Activated CD8-positive, alpha-beta memory T cell treated with anti-CD3 and anti-CD28 coated beads, Interleukin-2, amount 50 U/mL, for 1 hour (primary cell): ENCODE results near the gene CRYBG2.
"Not testable (repeated sequence)": the region's sequence is repeated elsewhere in the genome, so short reads cannot be mapped to it uniquely, and the experiment has no call there.

Source experiments
- DNase-seq: peaks from one replicate; pipeline ENCODE4 v3.0.0-alpha.2; 2020; ENCODE audit errors: extremely low read depth

The CRYBG2 gene

GRCh38 chr1:26293911-26294463 is 59.9 kb downstream of the CRYBG2 start:
- no peak for DNase-seq

GRCh38 chr1:26292735-26293134 is 61.2 kb downstream of the CRYBG2 start:
- DNase-seq, result not testable (repeated sequence)

- no peak for DNase-seq
Measured at GRCh38 chr1:26291939-26292338, 62.0 kb downstream of the CRYBG2 start.

GRCh38 chr1:26291433-26291832 is 62.5 kb downstream of the CRYBG2 start:
- DNase-seq, result no peak

- DNase-seq, result no peak
Measured at GRCh38 chr1:26290882-26291261, 63.1 kb downstream of the CRYBG2 start.

GRCh38 chr1:26290122-26290881 is 63.6 kb downstream of the CRYBG2 start:
- no peak for DNase-seq

GRCh38 chr1:26289158-26290059 is 64.5 kb downstream of the CRYBG2 start:
- no peak for DNase-seq

- no peak for DNase-seq
Measured at GRCh38 chr1:26288311-26288941, 65.5 kb downstream of the CRYBG2 start.

- DNase-seq, result no peak
Measured at GRCh38 chr1:26287811-26288210, 66.1 kb downstream of the CRYBG2 start.

- DNase-seq, result no peak
Measured at GRCh38 chr1:26287033-26287711, 66.8 kb downstream of the CRYBG2 start.

GRCh38 chr1:26286064-26286416 is 67.9 kb downstream of the CRYBG2 start:
- DNase-seq, result no peak

- no peak for DNase-seq
Measured at GRCh38 chr1:26285366-26286063, 68.4 kb downstream of the CRYBG2 start.

- DNase-seq, result peak; percentile 99
Measured at GRCh38 chr1:26284597-26285347, 69.2 kb downstream of the CRYBG2 start.

GRCh38 chr1:26283871-26284596 is 69.9 kb downstream of the CRYBG2 start:
- DNase-seq, result no peak

GRCh38 chr1:26283279-26283853 is 70.6 kb downstream of the CRYBG2 start:
- no peak for DNase-seq

- DNase-seq, result no peak
Measured at GRCh38 chr1:26282401-26282918, 71.5 kb downstream of the CRYBG2 start.

- no peak for DNase-seq
Measured at GRCh38 chr1:26281971-26282370, 72.0 kb downstream of the CRYBG2 start.

GRCh38 chr1:26281091-26281958 is 72.6 kb downstream of the CRYBG2 start:
- DNase-seq, result no peak
